Measurements from ENCODE around the gene DDR1.
"Not testable (repeated sequence)": the region's sequence is repeated elsewhere in the genome, so short reads cannot be mapped to it uniquely, and the experiment has no call there.

- TF ChIP-seq CTCF (IDR thresholded peaks at IDR 0.05; ENCODE audit: insufficient read depth, low read length, poor library complexity, severe bottlenecking); EZH2phosphoT487 (conservative IDR thresholded peaks at IDR 0.05; ENCODE audit: low read length): not testable (repeated sequence)
Observed at GRCh38 chr6:30902196-30902595, 17.9 kb downstream of the DDR1 start.
